Lower lobe of right lung (tissue), 2 donors: Measurements from ENCODE around the gene RNPEPL1. TPM values are rescaled to one million over a fixed set of nuclear protein-coding genes. Genes with fewer than 3 reads are reported as not detected.

ENCODE experiments used
- ATAC-seq, 2 donors: fragments of 200-7000 bp; cut with Tn5 transposase; one replicate each; pipeline ENCODE4 v1.9.1; 2020 to 2022; ENCODE audit warnings: mild to moderate bottlenecking in 2 of 2, moderate library complexity in 2 of 2
- DNase-seq: peaks from one replicate; pipeline ENCODE4 v3.0.0-alpha.2; 2020
- H3K27ac ChIP-seq: fragments of 200-600 bp; one replicate; pipeline ENCODE4 v1.8.0; 2022
- H3K27me3 ChIP-seq: fragments of 200-600 bp; one replicate; pipeline ENCODE4 v1.8.0; 2022; ENCODE audit warnings: low read depth
- H3K36me3 ChIP-seq: fragments of 200-600 bp; one replicate; pipeline ENCODE4 v1.8.0; 2022; ENCODE audit warnings: mild to moderate bottlenecking
- H3K4me1 ChIP-seq: fragments of 200-600 bp; one replicate; pipeline ENCODE4 v1.8.0; 2022
- H3K4me3 ChIP-seq: fragments of 200-600 bp; one replicate; pipeline ENCODE4 v1.8.0; 2022; ENCODE audit warnings: mild to moderate bottlenecking
- H3K9me3 ChIP-seq: fragments of 200-600 bp; one replicate; pipeline ENCODE4 v1.8.0; 2022
- intact Hi-C: fragments of 100-400 bp; cut with DNase I; formaldehyde crosslinking; loops from one replicate; pipeline ENCODE4 v1.11.0; 2022
- total RNA-seq: library from RNA; stranded (reverse); fragmentation: NEBNext Ultra II Directional; extraction: Animal tissue kit (Norgen Biotek cat#: 25700); gene quantifications from one replicate; pipeline ENCODE4 v1.2.1, GENCODE V29; 2021
- TF ChIP-seq, protein P1 (sequence below): fragments of 200-600 bp; IDR thresholded peaks from one replicate; pipeline ENCODE4 v1.8.0; 2022; ENCODE audit warnings: antibody characterized with exemption, mild to moderate bottlenecking
- donor health status: DM: no; HTN: yes; CAD: no; lungs with severe emphysema.

Gene RNPEPL1
- total RNA-seq, 1 donor from 2014 or later: 102 TPM

DNA sequence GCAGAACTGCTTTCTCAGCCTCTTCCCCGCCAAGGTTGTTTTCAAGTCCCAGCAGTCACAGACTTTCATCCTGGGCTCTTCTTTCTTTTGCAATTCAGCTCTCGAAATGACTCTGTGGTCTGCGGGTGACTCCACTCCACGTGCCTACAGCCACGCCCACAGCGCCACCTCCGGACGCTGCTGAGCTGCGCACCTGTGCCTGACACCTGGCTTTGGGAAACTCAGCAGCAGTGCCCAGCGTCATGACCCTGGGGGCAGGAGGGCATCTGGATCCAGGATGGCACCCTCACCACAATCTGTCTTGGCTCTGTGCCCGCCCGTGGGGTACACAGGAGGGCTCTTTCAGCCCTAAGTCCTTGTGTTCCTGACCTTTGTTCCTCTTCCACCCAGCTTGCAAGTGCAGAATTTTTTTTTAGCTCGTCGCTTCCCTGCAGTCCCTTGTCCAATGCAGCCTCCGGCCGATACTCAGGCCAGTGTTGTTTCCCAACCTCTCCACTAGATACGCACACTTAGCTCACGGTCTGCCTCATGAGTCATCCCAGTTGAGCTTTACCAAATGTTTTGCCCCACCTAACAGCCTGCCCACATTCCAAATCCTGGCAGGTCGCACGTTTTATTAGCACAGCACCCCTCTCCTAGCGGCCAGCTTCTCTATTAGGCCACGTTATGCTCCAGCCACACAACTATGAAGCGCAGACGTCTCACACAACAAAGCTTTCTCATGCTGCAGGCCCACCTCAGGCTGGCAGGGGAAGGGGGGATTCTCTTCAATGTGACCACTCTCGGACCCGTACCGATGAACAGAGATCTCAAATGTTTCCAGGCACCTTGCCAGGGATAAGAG is 11.7 kb downstream of the RNPEPL1 start:
- Histone ChIP-seq H3K36me3 (peaks cover 35% of the 10 kb centered on the region), H3K27me3 (no peaks in the 10 kb centered on the region), H3K9me3 (no peaks in the 10 kb centered on the region), H3K4me3 (peak overlapping the region; percentile 21), H3K27ac (peak overlapping the region; percentile 79), H3K4me1 (peaks cover 42% of the 10 kb centered on the region)
- TF ChIP-seq, protein P1, sequence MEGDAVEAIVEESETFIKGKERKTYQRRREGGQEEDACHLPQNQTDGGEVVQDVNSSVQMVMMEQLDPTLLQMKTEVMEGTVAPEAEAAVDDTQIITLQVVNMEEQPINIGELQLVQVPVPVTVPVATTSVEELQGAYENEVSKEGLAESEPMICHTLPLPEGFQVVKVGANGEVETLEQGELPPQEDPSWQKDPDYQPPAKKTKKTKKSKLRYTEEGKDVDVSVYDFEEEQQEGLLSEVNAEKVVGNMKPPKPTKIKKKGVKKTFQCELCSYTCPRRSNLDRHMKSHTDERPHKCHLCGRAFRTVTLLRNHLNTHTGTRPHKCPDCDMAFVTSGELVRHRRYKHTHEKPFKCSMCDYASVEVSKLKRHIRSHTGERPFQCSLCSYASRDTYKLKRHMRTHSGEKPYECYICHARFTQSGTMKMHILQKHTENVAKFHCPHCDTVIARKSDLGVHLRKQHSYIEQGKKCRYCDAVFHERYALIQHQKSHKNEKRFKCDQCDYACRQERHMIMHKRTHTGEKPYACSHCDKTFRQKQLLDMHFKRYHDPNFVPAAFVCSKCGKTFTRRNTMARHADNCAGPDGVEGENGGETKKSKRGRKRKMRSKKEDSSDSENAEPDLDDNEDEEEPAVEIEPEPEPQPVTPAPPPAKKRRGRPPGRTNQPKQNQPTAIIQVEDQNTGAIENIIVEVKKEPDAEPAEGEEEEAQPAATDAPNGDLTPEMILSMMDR: peak; percentile 55
- intact Hi-C loops: no loop called here
- ATAC-seq (peak; percentile 88 to 92), DNase-seq (peak; percentile 89)

DNA sequence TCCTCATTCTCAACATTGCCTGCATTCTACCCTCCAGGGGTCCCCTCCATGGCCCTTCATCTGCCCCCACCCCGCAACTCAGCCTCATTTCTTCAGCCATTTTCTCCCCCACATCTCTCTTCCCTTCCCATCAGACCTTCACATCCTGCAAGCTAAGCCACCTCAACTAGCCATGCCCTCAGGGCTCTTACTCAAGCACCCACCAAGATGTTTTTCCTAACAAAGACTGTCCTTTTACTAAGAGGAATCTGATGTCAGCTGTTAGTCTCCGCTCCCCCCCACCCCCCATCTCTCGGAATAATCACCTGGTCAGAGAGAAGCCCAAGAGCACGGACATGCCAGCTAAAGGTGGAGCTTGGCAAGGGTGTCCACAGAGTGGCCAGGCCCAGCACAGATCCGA is 13.5 kb downstream of the RNPEPL1 start:
- Histone ChIP-seq H3K27me3 (no peaks in the 10 kb centered on the region), H3K9me3 (no peaks in the 10 kb centered on the region), H3K36me3 (peaks cover 16% of the 10 kb centered on the region), H3K4me1 (peaks cover 49% of the 10 kb centered on the region), H3K4me3 (no peak overlapping the region), H3K27ac (no peak overlapping the region)
- no peak for DNase-seq
- TF ChIP-seq, protein P1: no peak
- intact Hi-C loops: no loop called here
- ATAC-seq: no peak

DNA sequence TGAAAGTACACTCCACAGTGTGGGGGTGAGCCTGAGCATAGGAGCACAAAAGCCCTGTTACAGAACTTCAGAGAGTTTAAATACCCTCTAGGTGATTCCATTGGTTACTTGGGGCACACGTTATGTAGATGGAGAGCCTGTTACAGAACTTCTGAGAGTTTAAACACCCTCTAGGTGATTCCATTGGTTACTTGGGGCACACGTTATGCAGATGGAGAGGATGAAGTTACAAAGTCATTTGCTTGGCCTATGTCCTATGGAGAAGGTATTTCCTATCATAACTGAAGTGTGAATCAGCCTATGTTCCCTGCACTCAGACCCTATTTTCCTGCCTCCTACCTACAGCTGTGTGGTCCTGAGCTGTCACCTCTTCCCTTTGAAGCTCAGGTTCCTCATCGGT is 14.5 kb downstream of the RNPEPL1 start:
- peaks cover 54% of the 10 kb centered on the region for H3K4me1 ChIP-seq
- intact Hi-C loops: no loop called here
- TF ChIP-seq, protein P1: no peak

DNA sequence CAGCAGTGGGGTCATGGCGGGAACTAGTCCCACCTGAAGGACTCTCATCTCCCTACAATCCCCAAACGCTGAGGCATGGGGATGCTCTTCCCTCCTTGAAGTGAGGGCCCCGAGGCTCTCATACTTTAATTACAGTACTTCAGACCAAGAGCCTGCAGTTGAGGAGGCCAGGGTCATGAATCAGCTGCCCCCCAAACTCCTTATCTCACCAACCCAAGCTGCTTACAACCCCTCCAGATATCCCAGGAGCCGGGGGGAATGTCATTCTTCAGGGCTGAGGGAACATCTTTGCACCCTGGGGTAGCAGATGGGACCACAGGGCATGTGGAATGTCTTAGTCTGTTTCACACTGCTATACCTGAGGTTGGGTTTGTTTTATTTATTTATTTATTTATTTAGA is 15.5 kb downstream of the RNPEPL1 start:
- Histone ChIP-seq H3K36me3 (no peaks in the 10 kb centered on the region), H3K27ac (no peak overlapping the region), H3K4me1 (peaks cover 52% of the 10 kb centered on the region), H3K9me3 (no peaks in the 10 kb centered on the region), H3K27me3 (no peaks in the 10 kb centered on the region), H3K4me3 (no peak overlapping the region)
- no peak for DNase-seq
- ATAC-seq: no peak
- intact Hi-C loops: no loop called here
- TF ChIP-seq, protein P1: no peak

More for the DNA sequence above, 14.5 kb downstream of the RNPEPL1 start:
- no peak for DNase-seq
- peaks cover 7% of the 10 kb centered on the region for H3K36me3 ChIP-seq
- H3K4me3 ChIP-seq: no peak overlapping the region
- no peaks in the 10 kb centered on the region for H3K9me3 ChIP-seq
- ATAC-seq: no peak
- no peak overlapping the region for H3K27ac ChIP-seq
- H3K27me3 ChIP-seq: no peaks in the 10 kb centered on the region

DNA sequence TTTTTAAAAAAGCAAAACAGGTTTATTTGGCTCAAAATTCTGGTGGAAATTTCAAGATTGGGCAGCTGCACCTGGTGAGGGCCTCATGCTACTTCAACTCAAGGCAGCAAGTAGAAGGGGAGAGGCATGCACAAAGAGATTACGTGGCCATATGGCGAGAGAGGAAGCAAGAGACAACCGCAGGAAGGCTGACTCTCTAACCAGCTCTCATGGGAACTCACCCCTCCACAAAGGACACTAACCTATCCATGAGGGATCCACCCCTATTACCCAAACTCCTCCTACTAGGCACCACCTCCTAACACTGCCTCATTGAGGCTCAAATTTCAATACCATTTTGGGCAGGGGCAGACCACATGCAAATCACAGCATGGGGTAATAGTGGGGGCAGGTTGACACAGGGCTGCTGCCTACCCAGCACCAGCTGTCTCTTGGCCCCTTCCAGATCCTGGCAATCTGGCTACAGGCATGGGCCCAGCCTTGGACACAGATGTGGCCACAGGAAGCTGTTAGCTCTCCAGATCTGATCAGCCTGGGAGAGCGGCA is 16.3 kb downstream of the RNPEPL1 start:
- intact Hi-C loops: no loop called here
- DNase-seq (peak; percentile 20), ATAC-seq (no peak)
- Histone ChIP-seq H3K4me3 (peak overlapping the region; percentile 96), H3K27me3 (no peaks in the 10 kb centered on the region), H3K27ac (peak overlapping the region; percentile 7), H3K9me3 (no peaks in the 10 kb centered on the region), H3K36me3 (peaks cover 5% of the 10 kb centered on the region), H3K4me1 (peaks cover 44% of the 10 kb centered on the region)
- TF ChIP-seq, protein P1: no peak
